GM18951 (cell line): ENCODE results near the gene TPSG1.
"Not testable (repeated sequence)": the region's sequence is repeated elsewhere in the genome, so short reads cannot be mapped to it uniquely, and the experiment has no call there.

ENCODE experiments used
- POLR2A ChIP-seq: IDR thresholded peaks from 4 replicates; pipeline ENCODE4 v1.6.1; 2011; ENCODE audit warnings: mild to moderate bottlenecking; ENCODE audit not compliant: insufficient read length, insufficient read depth; ENCODE audit errors: extremely low read depth
- in situ Hi-C: fragments of 300-500 bp; cut with MboI; formaldehyde crosslinking; loops from one replicate; pipeline ENCODE4 v1.12.0; 2022; ENCODE audit warnings: low sequenced_read_pairs, mixed read lengths, inconsistent platforms; ENCODE audit not compliant: unreplicated experiment

The TPSG1 gene

GRCh38 chr16:1225051-1225451 is at the start of gene TPSG1:
TSS of gene TPSG1 (minus strand) at chr16:1225268. CDS start at chr16:1225252, 16 bp downstream.
- TF ChIP-seq POLR2A = no peak
- in situ Hi-C loops = no loop called here

GRCh38 chr16:1274767-1275166 is 49.7 kb upstream of the TPSG1 start:
- in situ Hi-C loops = no loop called here
- no peak for TF ChIP-seq POLR2A

- no peak for TF ChIP-seq POLR2A
Observed at GRCh38 chr16:1273816-1274215, 48.7 kb upstream of the TPSG1 start.

GRCh38 chr16:1272453-1273198 is 47.6 kb upstream of the TPSG1 start:
- TF ChIP-seq POLR2A = no peak
- in situ Hi-C loops = no loop called here

More at GRCh38 chr16:1273816-1274215, 48.7 kb upstream of the TPSG1 start:
- in situ Hi-C loops = no loop called here

- in situ Hi-C loops = not testable (repeated sequence)
Observed at GRCh38 chr16:1271724-1272413, 46.8 kb upstream of the TPSG1 start.

GRCh38 chr16:1271380-1271723 is 46.3 kb upstream of the TPSG1 start:
- TF ChIP-seq POLR2A = no peak

GRCh38 chr16:1269418-1269817 is 44.4 kb upstream of the TPSG1 start:
- in situ Hi-C loops = not testable (repeated sequence)

More at GRCh38 chr16:1271380-1271723, 46.3 kb upstream of the TPSG1 start:
- in situ Hi-C loops = no loop called here

GRCh38 chr16:1265826-1266225 is 40.8 kb upstream of the TPSG1 start:
- in situ Hi-C loops = no loop called here
- no peak for TF ChIP-seq POLR2A

GRCh38 chr16:1265090-1265630 is 40.1 kb upstream of the TPSG1 start:
- in situ Hi-C loops = no loop called here
- TF ChIP-seq POLR2A = no peak

GRCh38 chr16:1264345-1265089 is 39.4 kb upstream of the TPSG1 start:
- in situ Hi-C loops = no loop called here
- no peak for TF ChIP-seq POLR2A

GRCh38 chr16:1263591-1264344 is 38.7 kb upstream of the TPSG1 start:
- in situ Hi-C loops = no loop called here
- no peak for TF ChIP-seq POLR2A

- in situ Hi-C loops = no loop called here
Observed at GRCh38 chr16:1262846-1263221, 37.8 kb upstream of the TPSG1 start.

More at GRCh38 chr16:1262846-1263221, 37.8 kb upstream of the TPSG1 start:
- no peak for TF ChIP-seq POLR2A
